ENCODE measurements around the gene PC.

DNA sequence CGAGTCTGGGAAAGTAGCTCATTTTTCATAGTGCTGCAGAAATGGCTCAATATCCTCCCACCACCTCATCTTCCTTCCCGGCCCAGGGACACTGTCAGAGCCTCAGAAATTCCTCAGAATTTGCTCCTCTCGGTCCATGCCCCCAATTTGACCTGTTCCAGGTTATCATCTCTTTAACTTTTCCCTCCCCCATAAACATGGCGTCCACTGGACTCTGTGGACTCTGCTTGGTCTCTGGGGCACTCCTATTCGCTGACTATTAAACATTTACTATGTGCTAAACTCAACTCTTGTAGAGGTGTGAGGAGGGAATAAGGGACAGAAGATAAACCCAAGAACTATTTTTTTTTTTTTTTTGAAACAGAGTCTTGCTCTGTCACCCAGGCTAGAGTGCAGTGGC, 8.2 kb upstream of the PC start:
- no peak for TF ChIP-seq SNAI2 (CRISPR knock-in tag; IDR thresholded peaks at IDR 0.05)
- TF ChIP-seq ZNF70 (CRISPR knock-in tag; IDR thresholded peaks at IDR 0.05) = no peak
- no peak for TF ChIP-seq ISL1 (CRISPR knock-in tag; IDR thresholded peaks at IDR 0.05)
- TF ChIP-seq, protein P1, sequence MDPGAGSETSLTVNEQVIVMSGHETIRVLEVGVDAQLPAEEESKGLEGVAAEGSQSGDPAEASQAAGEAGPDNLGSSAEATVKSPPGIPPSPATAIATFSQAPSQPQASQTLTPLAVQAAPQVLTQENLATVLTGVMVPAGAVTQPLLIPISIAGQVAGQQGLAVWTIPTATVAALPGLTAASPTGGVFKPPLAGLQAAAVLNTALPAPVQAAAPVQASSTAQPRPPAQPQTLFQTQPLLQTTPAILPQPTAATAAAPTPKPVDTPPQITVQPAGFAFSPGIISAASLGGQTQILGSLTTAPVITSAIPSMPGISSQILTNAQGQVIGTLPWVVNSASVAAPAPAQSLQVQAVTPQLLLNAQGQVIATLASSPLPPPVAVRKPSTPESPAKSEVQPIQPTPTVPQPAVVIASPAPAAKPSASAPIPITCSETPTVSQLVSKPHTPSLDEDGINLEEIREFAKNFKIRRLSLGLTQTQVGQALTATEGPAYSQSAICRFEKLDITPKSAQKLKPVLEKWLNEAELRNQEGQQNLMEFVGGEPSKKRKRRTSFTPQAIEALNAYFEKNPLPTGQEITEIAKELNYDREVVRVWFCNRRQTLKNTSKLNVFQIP (CRISPR knock-in tag; IDR thresholded peaks at IDR 0.05; ENCODE audit: borderline replicate concordance, low read depth) = no peak
- no peak for TF ChIP-seq CSDC2 (CRISPR knock-in tag; IDR thresholded peaks at IDR 0.05)
- TF ChIP-seq, protein P2, sequence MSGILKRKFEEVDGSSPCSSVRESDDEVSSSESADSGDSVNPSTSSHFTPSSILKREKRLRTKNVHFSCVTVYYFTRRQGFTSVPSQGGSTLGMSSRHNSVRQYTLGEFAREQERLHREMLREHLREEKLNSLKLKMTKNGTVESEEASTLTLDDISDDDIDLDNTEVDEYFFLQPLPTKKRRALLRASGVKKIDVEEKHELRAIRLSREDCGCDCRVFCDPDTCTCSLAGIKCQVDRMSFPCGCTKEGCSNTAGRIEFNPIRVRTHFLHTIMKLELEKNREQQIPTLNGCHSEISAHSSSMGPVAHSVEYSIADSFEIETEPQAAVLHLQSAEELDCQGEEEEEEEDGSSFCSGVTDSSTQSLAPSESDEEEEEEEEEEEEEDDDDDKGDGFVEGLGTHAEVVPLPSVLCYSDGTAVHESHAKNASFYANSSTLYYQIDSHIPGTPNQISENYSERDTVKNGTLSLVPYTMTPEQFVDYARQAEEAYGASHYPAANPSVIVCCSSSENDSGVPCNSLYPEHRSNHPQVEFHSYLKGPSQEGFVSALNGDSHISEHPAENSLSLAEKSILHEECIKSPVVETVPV (CRISPR knock-in tag; IDR thresholded peaks at IDR 0.05) = no peak
- TF ChIP-seq TCF4 (CRISPR knock-in tag; IDR thresholded peaks at IDR 0.05; ENCODE audit: borderline replicate concordance) = no peak
- TF ChIP-seq ZFP30 (CRISPR knock-in tag; IDR thresholded peaks at IDR 0.05) = no peak
- no peak for TF ChIP-seq ZFP3 (CRISPR knock-in tag; IDR thresholded peaks at IDR 0.05)
- TF ChIP-seq ARNTL (CRISPR knock-in tag; IDR thresholded peaks at IDR 0.05; ENCODE audit: borderline replicate concordance, low read depth) = no peak
- TF ChIP-seq, protein P3, sequence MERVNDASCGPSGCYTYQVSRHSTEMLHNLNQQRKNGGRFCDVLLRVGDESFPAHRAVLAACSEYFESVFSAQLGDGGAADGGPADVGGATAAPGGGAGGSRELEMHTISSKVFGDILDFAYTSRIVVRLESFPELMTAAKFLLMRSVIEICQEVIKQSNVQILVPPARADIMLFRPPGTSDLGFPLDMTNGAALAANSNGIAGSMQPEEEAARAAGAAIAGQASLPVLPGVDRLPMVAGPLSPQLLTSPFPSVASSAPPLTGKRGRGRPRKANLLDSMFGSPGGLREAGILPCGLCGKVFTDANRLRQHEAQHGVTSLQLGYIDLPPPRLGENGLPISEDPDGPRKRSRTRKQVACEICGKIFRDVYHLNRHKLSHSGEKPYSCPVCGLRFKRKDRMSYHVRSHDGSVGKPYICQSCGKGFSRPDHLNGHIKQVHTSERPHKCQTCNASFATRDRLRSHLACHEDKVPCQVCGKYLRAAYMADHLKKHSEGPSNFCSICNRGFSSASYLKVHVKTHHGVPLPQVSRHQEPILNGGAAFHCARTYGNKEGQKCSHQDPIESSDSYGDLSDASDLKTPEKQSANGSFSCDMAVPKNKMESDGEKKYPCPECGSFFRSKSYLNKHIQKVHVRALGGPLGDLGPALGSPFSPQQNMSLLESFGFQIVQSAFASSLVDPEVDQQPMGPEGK (CRISPR knock-in tag; IDR thresholded peaks at IDR 0.05; ENCODE audit: borderline replicate concordance) = no peak
- no peak for TF ChIP-seq ZNF8 (CRISPR knock-in tag; IDR thresholded peaks at IDR 0.05)
